K562 (cell line): ENCODE data around the gene EPB41L4B. TPM values are rescaled to one million over a fixed set of nuclear protein-coding genes. Genes with fewer than 3 reads are reported as not detected.
A peak's percentile ranks its signal among the peaks of the same experiment; 100 is the strongest.

Experiments
- ATAC-seq: fragments of 200-7000 bp; cut with Tn5 transposase; 3 replicates; pipeline ENCODE4 v1.9.1; 2020; ENCODE audit warnings: moderate library complexity
- BruUV-seq: library from RNA; stranded (reverse); fragments of 400-500 nt; replicated peaks from 2 replicates; lab custom pipeline; 2021; lab: Mats Ljungman, UMichigan
- CTCF ChIA-PET: fragments of 300-600 bp; formaldehyde crosslinking; extraction: SDS; loops from one replicate; lab custom pipeline; 2021; ENCODE audit warnings: low intra/inter-chr PET ratio; lab: Yijun Ruan, JAX
- POLR2A ChIA-PET: fragments of 300-600, 350-650 bp; sonication (Branson Sonifier 250); formaldehyde crosslinking; extraction: SDS; loops from one replicate; lab custom pipeline; 2021; ENCODE audit warnings: antibody characterized with exemption, inconsistent platforms; lab: Yijun Ruan, JAX
- DNase-seq, 4 experiments: peaks; one replicate each; pipeline versions ENCODE4 v3.0.0 to v3.0.0-alpha.2; 2011 to 2018; ENCODE audit warnings: low spot score in 3 of 4, mixed read lengths in 3 of 4; ENCODE audit errors: extremely low read depth in 1 of 4
- FAIRE-seq: peaks from 2 replicates; lab custom pipeline; 2011; peaks lifted over from hg19 to GRCh38; lab: Jason Lieb, UNC
- H2AFZ ChIP-seq: 2 replicates; pipeline ENCODE4 v1.6.0; 2011; ENCODE audit warnings: low read depth, low read length, control low read depth, inconsistent platforms
- H3K27ac ChIP-seq: fragments of 200-600 bp; 3 replicates; pipeline ENCODE4 v1.8.0; 2011; ENCODE audit warnings: low read depth, mild to moderate bottlenecking, control low read depth, inconsistent platforms, low read length, moderate library complexity, mixed read lengths; ENCODE audit errors: extremely low read depth
- H3K27me3 ChIP-seq, 2 experiments: fragments of 300-600 bp in 1 of 2; 2 replicates in 1 of 2; 3 replicates in 1 of 2; pipeline versions ENCODE4 v1.6.0 to v1.8.0; 2011; ENCODE audit warnings: inconsistent platforms in 2 of 2, low read length in 2 of 2, mild to moderate bottlenecking in 1 of 2, mixed read lengths in 1 of 2, moderate library complexity in 1 of 2; ENCODE audit not compliant: control insufficient read depth in 2 of 2, insufficient read depth in 2 of 2
- H3K36me3 ChIP-seq: fragments of 300-600 bp; 3 replicates; pipeline ENCODE4 v1.8.0; 2011; ENCODE audit warnings: mild to moderate bottlenecking, low read length, inconsistent platforms; ENCODE audit not compliant: control insufficient read depth, insufficient read depth
- H3K4me1 ChIP-seq, 2 experiments: fragments of 200-600 bp in 1 of 2; replicated peaks in 1 of 2; 2 replicates in 1 of 2; 3 replicates in 1 of 2; pipeline versions ENCODE4 v1.5.1 to v1.8.0; 2011; ENCODE audit warnings: inconsistent platforms in 2 of 2, low read length in 2 of 2, mild to moderate bottlenecking in 1 of 2, mixed read lengths in 1 of 2, moderate library complexity in 1 of 2; ENCODE audit not compliant: control insufficient read depth in 2 of 2, insufficient read depth in 2 of 2
- H3K4me2 ChIP-seq: 2 replicates; pipeline ENCODE4 v1.6.1; 2011; ENCODE audit warnings: low read length, control low read depth, inconsistent platforms, mixed read lengths; ENCODE audit not compliant: insufficient read depth
- H3K4me3 ChIP-seq: fragments of 200-600 bp; sonication (generic), shearing (Covaris generic); 2 replicates; pipeline ENCODE4 v1.5.1; 2016; ENCODE audit warnings: control low read depth, inconsistent platforms
- H3K79me2 ChIP-seq: fragments of 200-600 bp; 3 replicates; pipeline ENCODE4 v1.8.0; 2011; ENCODE audit warnings: low read length, inconsistent platforms; ENCODE audit not compliant: control insufficient read depth, insufficient read depth
- H3K9ac ChIP-seq, 2 experiments: 2 replicates each; pipeline versions ENCODE4 v1.6.0 to v1.6.1; 2011; ENCODE audit warnings: low read depth in 2 of 2, low read length in 2 of 2, control low read depth in 1 of 2, inconsistent platforms in 1 of 2, mild to moderate bottlenecking in 1 of 2, mixed read lengths in 1 of 2; ENCODE audit not compliant: insufficient read depth in 1 of 2
- H3K9me1 ChIP-seq: one replicate; pipeline ENCODE4 v1.6.0; 2011; ENCODE audit warnings: inconsistent platforms, mild to moderate bottlenecking, low read length, moderate library complexity; ENCODE audit not compliant: control insufficient read depth, insufficient read depth
- H3K9me3 ChIP-seq: replicated peaks from 2 replicates; pipeline ENCODE4 v1.5.1; 2011; ENCODE audit warnings: low read depth, low read length, inconsistent platforms; ENCODE audit not compliant: control insufficient read depth, insufficient read depth
- H4K20me1 ChIP-seq: replicated peaks from 2 replicates; pipeline ENCODE4 v1.6.1; 2011; ENCODE audit warnings: low read length, inconsistent platforms, mixed read lengths; ENCODE audit not compliant: control insufficient read depth, insufficient read depth
- WGBS: fragments of 100-300 bp; shearing (Covaris generic); methylation state at CpG from one replicate; pipeline ENCODE4 v1.1.6; 2016; ENCODE audit warnings: low coverage, mixed read lengths; ENCODE audit not compliant: insufficient coverage; ENCODE audit errors: missing lambda C conversion rate; 5-methylcytosine and 5-hydroxymethylcytosine counted together
- in situ Hi-C: fragments of 300-500 bp; cut with MboI; formaldehyde crosslinking; loops from 4 replicates; pipeline ENCODE4 v1.15.0; 2018; ENCODE audit warnings: inconsistent platforms, mixed read lengths
- intact Hi-C: fragments of 100-400 bp; cut with micrococcal nuclease; formaldehyde crosslinking; loops from 2 replicates; pipeline ENCODE4 v1.14.2; 2022
- polyA plus RNA-seq, 8 experiments: library from polyadenylated mRNA; depleted of rRNA in 4 of 8; stranded (reverse) in 5 of 8; unstranded in 3 of 8; fragments of >200 nt; fragmentation: Nextera tagmentation in 2 of 8; fragmentation: Illumina TruSeq in 1 of 8; extraction: Ambion mirVana in 2 of 8; extraction: Trizol in 1 of 8; gene quantifications; 2 replicates each; pipeline versions ENCODE4 v1.2.1 to v1.2.3, GENCODE V29; 2011 to 2014; ENCODE audit warnings: inconsistent platforms in 1 of 8, missing spikeins in 1 of 8
- total RNA-seq, 7 experiments: library from RNA; depleted of rRNA in 6 of 7; stranded (reverse); fragments of >200 nt in 6 of 7; fragmentation: Illumina TruSeq in 2 of 7; extraction: Trizol in 2 of 7; gene quantifications; 2 replicates each; pipeline versions ENCODE4 v1.2.1 to v1.2.3, GENCODE V29; 2011 to 2021; ENCODE audit warnings: low replicate concordance in 1 of 7
- TF ChIP-seq, protein P1 (sequence below): fragments of 450-650 bp; IDR thresholded peaks from one replicate; pipeline ENCODE4 v1.6.1; 2018; ENCODE audit warnings: mild to moderate bottlenecking, moderate library complexity; ENCODE audit not compliant: partially characterized antibody
- TF ChIP-seq, protein P2 (sequence below): fragments of 450-650 bp; IDR thresholded peaks from 2 replicates; pipeline ENCODE4 v1.6.1; 2016

EPB41L4B gene
- total and polyA plus RNA-seq, 9 of the 15 experiments (the other 6 are each of a cell fraction or from before 2014, with no cell fraction given): 0.09 to 0.38 (median 0.21) TPM

DNA sequence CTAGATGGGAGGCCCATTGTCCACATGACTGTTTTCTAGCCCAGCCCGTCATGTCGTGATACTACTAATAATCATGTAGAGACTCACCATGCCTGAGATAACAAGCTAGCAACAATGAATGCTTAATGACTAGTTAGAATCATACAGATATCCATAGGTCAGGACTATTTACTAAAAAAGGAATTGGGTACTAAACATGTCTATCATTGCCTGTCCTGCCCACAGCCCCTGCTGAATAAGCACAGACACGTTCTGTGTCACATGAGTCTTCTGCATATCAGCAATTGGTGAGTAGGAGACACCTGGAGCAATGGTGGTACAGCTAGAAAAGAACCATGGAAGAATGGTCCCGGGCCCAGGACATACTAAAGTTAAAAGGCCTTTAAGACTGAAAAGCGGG lies 171.8 kb downstream of the EPB41L4B start:
- FAIRE-seq (peak; percentile 6), DNase-seq (no peak), ATAC-seq (peak; percentile 25; the same call in 1 of the 3 replicates)
- Histone ChIP-seq H3K9me3 (peaks cover 6% of the 10 kb centered on the region), H4K20me1 (no peaks in the 10 kb centered on the region), H3K4me3 (no peak overlapping the region), H3K4me1 (peaks cover 7 to 8% of the 10 kb centered on the region in 2 experiments; a peak in 3 of 5 replicates), H2AFZ (peak overlapping the region; percentile 71), H3K27ac (no peak overlapping the region), H3K79me2 (no peaks in the 10 kb centered on the region), H3K36me3 (no peaks in the 10 kb centered on the region; the same call in 2 of the 3 replicates), H3K4me2 (no peak overlapping the region), H3K9ac (no peak overlapping the region), H3K27me3 (no peaks in the 10 kb centered on the region), H3K9me1 (no peaks in the 10 kb centered on the region)
- TF ChIP-seq, protein P1, sequence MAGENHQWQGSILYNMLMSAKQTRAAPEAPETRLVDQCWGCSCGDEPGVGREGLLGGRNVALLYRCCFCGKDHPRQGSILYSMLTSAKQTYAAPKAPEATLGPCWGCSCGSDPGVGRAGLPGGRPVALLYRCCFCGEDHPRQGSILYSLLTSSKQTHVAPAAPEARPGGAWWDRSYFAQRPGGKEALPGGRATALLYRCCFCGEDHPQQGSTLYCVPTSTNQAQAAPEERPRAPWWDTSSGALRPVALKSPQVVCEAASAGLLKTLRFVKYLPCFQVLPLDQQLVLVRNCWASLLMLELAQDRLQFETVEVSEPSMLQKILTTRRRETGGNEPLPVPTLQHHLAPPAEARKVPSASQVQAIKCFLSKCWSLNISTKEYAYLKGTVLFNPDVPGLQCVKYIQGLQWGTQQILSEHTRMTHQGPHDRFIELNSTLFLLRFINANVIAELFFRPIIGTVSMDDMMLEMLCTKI: no peak
- TF ChIP-seq, protein P2, sequence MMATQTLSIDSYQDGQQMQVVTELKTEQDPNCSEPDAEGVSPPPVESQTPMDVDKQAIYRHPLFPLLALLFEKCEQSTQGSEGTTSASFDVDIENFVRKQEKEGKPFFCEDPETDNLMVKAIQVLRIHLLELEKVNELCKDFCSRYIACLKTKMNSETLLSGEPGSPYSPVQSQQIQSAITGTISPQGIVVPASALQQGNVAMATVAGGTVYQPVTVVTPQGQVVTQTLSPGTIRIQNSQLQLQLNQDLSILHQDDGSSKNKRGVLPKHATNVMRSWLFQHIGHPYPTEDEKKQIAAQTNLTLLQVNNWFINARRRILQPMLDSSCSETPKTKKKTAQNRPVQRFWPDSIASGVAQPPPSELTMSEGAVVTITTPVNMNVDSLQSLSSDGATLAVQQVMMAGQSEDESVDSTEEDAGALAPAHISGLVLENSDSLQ: peak; percentile 78
- no TSS peak for BruUV-seq
- WGBS: 51% methylated on average over 5 of the region's 5 CpGs
- in situ Hi-C loops (no loop called here), intact Hi-C loops (no loop called here)
- ChIA-PET CTCF (no interaction called here), POLR2A (no interaction called here)
